SKM-1 (cell line): ENCODE measurements around the gene ZSCAN20.
"Not testable (repeated sequence)": the region's sequence is repeated elsewhere in the genome, so short reads cannot be mapped to it uniquely, and the experiment has no call there.

Source experiments
- DNase-seq: peaks from one replicate; lab custom pipeline; 2025; ENCODE audit not compliant: unreplicated experiment; lab: John Stamatoyannopoulos, UW

The ZSCAN20 gene

GRCh38 chr1:33473900-33474299 lies 1.5 kb downstream of the ZSCAN20 start:
- DNase-seq: no peak

- DNase-seq: no peak
These were observed 5.0 kb downstream of the ZSCAN20 start for GRCh38 chr1:33477451-33477850.

- no peak for DNase-seq
These were observed 10.0 kb downstream of the ZSCAN20 start for GRCh38 chr1:33482412-33482811.

GRCh38 chr1:33488624-33489023 lies 16.2 kb downstream of the ZSCAN20 start:
- no peak for DNase-seq

- DNase-seq: no peak
These were observed 22.5 kb downstream of the ZSCAN20 start for GRCh38 chr1:33494929-33495328.

GRCh38 chr1:33497410-33497809 lies 25.0 kb downstream of the ZSCAN20 start:
- DNase-seq: no peak

- DNase-seq: no peak
These were observed 28.1 kb downstream of the ZSCAN20 start for GRCh38 chr1:33500547-33500946.

- DNase-seq: no peak
These were observed 28.9 kb downstream of the ZSCAN20 start for GRCh38 chr1:33501309-33501708.

- DNase-seq: no peak
These were observed 29.3 kb downstream of the ZSCAN20 start for GRCh38 chr1:33501774-33502173.

GRCh38 chr1:33502726-33503125 lies 30.3 kb downstream of the ZSCAN20 start:
- DNase-seq: no peak

GRCh38 chr1:33503506-33503905 lies 31.1 kb downstream of the ZSCAN20 start:
- DNase-seq: no peak

- no peak for DNase-seq
These were observed 35.2 kb downstream of the ZSCAN20 start for GRCh38 chr1:33507661-33508060.

GRCh38 chr1:33508151-33508550 lies 35.7 kb downstream of the ZSCAN20 start:
- no peak for DNase-seq

GRCh38 chr1:33509276-33509675 lies 36.8 kb downstream of the ZSCAN20 start:
- DNase-seq: not testable (repeated sequence)

- no peak for DNase-seq
These were observed 40.0 kb downstream of the ZSCAN20 start for GRCh38 chr1:33512226-33513011.

- DNase-seq: no peak
These were observed 42.7 kb downstream of the ZSCAN20 start for GRCh38 chr1:33515112-33515511.

- no peak for DNase-seq
These were observed 43.2 kb downstream of the ZSCAN20 start for GRCh38 chr1:33515607-33516006.

- no peak for DNase-seq
These were observed 44.0 kb downstream of the ZSCAN20 start for GRCh38 chr1:33516428-33516827.

GRCh38 chr1:33516891-33517567 lies 44.6 kb downstream of the ZSCAN20 start:
- no peak for DNase-seq

GRCh38 chr1:33517596-33518250 lies 45.3 kb downstream of the ZSCAN20 start:
- DNase-seq: no peak

GRCh38 chr1:33519240-33519884 lies 46.9 kb downstream of the ZSCAN20 start:
- no peak for DNase-seq

GRCh38 chr1:33524586-33524985 lies 52.1 kb downstream of the ZSCAN20 start:
- no peak for DNase-seq
